SK-N-SH (cell line): ENCODE measurements around the gene LAMA1. TPM values are rescaled to one million over a fixed set of nuclear protein-coding genes. Genes with fewer than 3 reads are reported as not detected.

Experiments used
- CTCF ChIA-PET: fragments of 300-600, 350-600 bp; formaldehyde crosslinking; extraction: SDS; loops from one replicate; lab custom pipeline; 2021; lab: Yijun Ruan, JAX
- POLR2A ChIA-PET: fragments of 350-600 bp; sonication (Branson Sonifier 250); formaldehyde crosslinking; extraction: SDS; loops from one replicate; lab custom pipeline; 2020; ENCODE audit warnings: antibody characterized with exemption, inconsistent platforms; lab: Yijun Ruan, JAX
- DNase-seq: peaks from one replicate; pipeline ENCODE4 v3.0.0; 2012
- H2AFZ ChIP-seq: fragments of 200-600 bp; sonication (generic); 2 replicates; pipeline ENCODE4 v1.8.1; 2016; ENCODE audit warnings: antibody characterized with exemption, mild to moderate bottlenecking, low read depth
- H3F3A ChIP-seq: fragments of 200-600 bp; sonication (generic); replicated peaks from 2 replicates; pipeline ENCODE3; 2016; ENCODE audit warnings: antibody characterized with exemption, mild to moderate bottlenecking; ENCODE audit not compliant: insufficient read depth
- H3K27ac ChIP-seq, 2 experiments: fragments of 200-500 bp in 1 of 2; fragments of 200-600 bp in 1 of 2; sonication (Bioruptor generic) in 1 of 2; sonication (generic), shearing (Covaris generic) in 1 of 2; 2 replicates each; pipeline versions ENCODE4 v1.5.1 to v1.6.1; 2014 to 2016; ENCODE audit warnings: low read depth in 2 of 2, inconsistent platforms in 1 of 2, low read length in 1 of 2, mild to moderate bottlenecking in 1 of 2, mixed read lengths in 1 of 2
- H3K27me3 ChIP-seq: fragments of 200-600 bp; sonication (generic), shearing (Covaris generic); 2 replicates; pipeline ENCODE4 v1.6.1; 2016; ENCODE audit warnings: mixed run types; ENCODE audit not compliant: insufficient read depth
- H3K36me3 ChIP-seq, 2 experiments: fragments of 200-500 bp in 1 of 2; fragments of 200-600 bp in 1 of 2; sonication (Bioruptor generic) in 1 of 2; sonication (generic) in 1 of 2; replicated peaks in 1 of 2; 2 replicates each; pipeline versions ENCODE3 to v1.5.1; 2014 to 2016; ENCODE audit warnings: low read length in 1 of 2, mild to moderate bottlenecking in 1 of 2; ENCODE audit not compliant: insufficient read depth in 2 of 2, control insufficient read depth in 1 of 2
- H3K4me1 ChIP-seq, 2 experiments: fragments of 200-500 bp in 1 of 2; fragments of 200-600 bp in 1 of 2; sonication (Bioruptor generic) in 1 of 2; sonication (generic), shearing (Covaris generic) in 1 of 2; 2 replicates each; pipeline versions ENCODE4 v1.5.1 to v1.6.1; 2014 to 2016; ENCODE audit warnings: low read depth in 1 of 2, low read length in 1 of 2, mixed run types in 1 of 2; ENCODE audit not compliant: insufficient read depth in 2 of 2, control insufficient read depth in 1 of 2
- H3K4me2 ChIP-seq: fragments of 200-600 bp; sonication (generic), shearing (Covaris generic); 2 replicates; pipeline ENCODE4 v1.6.1; 2017; ENCODE audit warnings: mixed run types
- H3K4me3 ChIP-seq, 2 experiments: fragments of 200-500 bp in 1 of 2; fragments of 200-600 bp in 1 of 2; sonication (Bioruptor generic) in 1 of 2; sonication (generic), shearing (Covaris generic) in 1 of 2; 2 replicates each; pipeline versions ENCODE4 v1.5.1 to v1.8.1; 2014 to 2016; ENCODE audit warnings: low read depth in 2 of 2, inconsistent platforms in 1 of 2, low read length in 1 of 2, mild to moderate bottlenecking in 1 of 2, mixed read lengths in 1 of 2, moderate library complexity in 1 of 2
- H3K79me2 ChIP-seq: fragments of 200-600 bp; sonication (generic); 2 replicates; pipeline ENCODE4 v1.8.1; 2017; ENCODE audit warnings: mild to moderate bottlenecking; ENCODE audit not compliant: insufficient read depth
- H3K9ac ChIP-seq: fragments of 200-600 bp; sonication (generic); 2 replicates; pipeline ENCODE4 v1.6.1; 2017; ENCODE audit warnings: mixed run types
- H3K9me2 ChIP-seq: fragments of 200-600 bp; sonication (generic); 2 replicates; pipeline ENCODE4 v1.6.1; 2017; ENCODE audit warnings: mixed run types
- H3K9me3 ChIP-seq: fragments of 200-600 bp; sonication (generic); 2 replicates; pipeline ENCODE4 v1.6.1; 2017; ENCODE audit warnings: mixed run types, mild to moderate bottlenecking, moderate library complexity
- H4K20me1 ChIP-seq: fragments of 200-600 bp; sonication (generic); 2 replicates; pipeline ENCODE4 v1.6.1; 2017; ENCODE audit warnings: mild to moderate bottlenecking, mixed run types; ENCODE audit not compliant: insufficient read depth
- ELF1 ChIP-seq: IDR thresholded peaks from 2 replicates; pipeline ENCODE4 v1.4.0; 2012
- FOSL2 ChIP-seq: IDR thresholded peaks from 2 replicates; pipeline ENCODE4 v1.4.0; 2012; ENCODE audit warnings: low read depth, mild to moderate bottlenecking, moderate library complexity, borderline replicate concordance
- FOXJ3 ChIP-seq: sonication (generic); formaldehyde crosslinking; IDR thresholded peaks from 2 replicates; pipeline ENCODE4 v1.5.1; 2020; ENCODE audit warnings: mild to moderate bottlenecking, missing genetic modification reagents
- FOXM1 ChIP-seq: IDR thresholded peaks from 2 replicates; pipeline ENCODE4 v1.4.0; 2012; ENCODE audit warnings: low read depth, mild to moderate bottlenecking
- GATA2 ChIP-seq: sonication (generic); formaldehyde crosslinking; IDR thresholded peaks from 2 replicates; pipeline ENCODE4 v1.5.0; 2020; ENCODE audit warnings: mild to moderate bottlenecking, missing genetic modification reagents
- MEF2A ChIP-seq: IDR thresholded peaks from 2 replicates; pipeline ENCODE4 v1.4.0; 2012; ENCODE audit warnings: low read depth, borderline replicate concordance
- NFIC ChIP-seq: IDR thresholded peaks from 2 replicates; pipeline ENCODE4 v1.4.0; 2012; ENCODE audit warnings: borderline replicate concordance
- RCOR1 ChIP-seq: fragments of 150-350 bp; IDR thresholded peaks from 2 replicates; pipeline ENCODE4 v1.6.1; 2017; ENCODE audit warnings: antibody characterized with exemption, low read length
- RXRA ChIP-seq: IDR thresholded peaks from 2 replicates; pipeline ENCODE4 v1.4.0; 2012; ENCODE audit warnings: low read depth, mild to moderate bottlenecking, borderline replicate concordance
- SIN3A ChIP-seq: IDR thresholded peaks from 2 replicates; pipeline ENCODE4 v1.6.1; 2012; ENCODE audit warnings: low read depth, mild to moderate bottlenecking, low read length, moderate library complexity, borderline replicate concordance
- SMC3 ChIP-seq: IDR thresholded peaks from 2 replicates; pipeline ENCODE4 v1.6.1; 2012; ENCODE audit warnings: low read depth, low read length, improper control_type of control experiment
- TAF1 ChIP-seq: IDR thresholded peaks from 2 replicates; pipeline ENCODE4 v1.6.1; 2012; ENCODE audit warnings: low read depth, mild to moderate bottlenecking, low read length, moderate library complexity, borderline replicate concordance
- TEAD4 ChIP-seq: IDR thresholded peaks from 2 replicates; pipeline ENCODE4 v1.4.0; 2012; ENCODE audit warnings: mild to moderate bottlenecking, borderline replicate concordance; ENCODE audit not compliant: insufficient read depth
- YY1 ChIP-seq: IDR thresholded peaks from 2 replicates; pipeline ENCODE4 v1.4.0; 2012; ENCODE audit warnings: low read depth, mild to moderate bottlenecking
- ZBTB33 ChIP-seq: IDR thresholded peaks from 2 replicates; pipeline ENCODE4 v1.4.0; 2012; ENCODE audit warnings: low read depth, borderline replicate concordance
- WGBS: methylation state at CpG from one replicate; pipeline ENCODE4 v1.1.6; 2017; ENCODE audit warnings: low lambda C conversion rate; 5-methylcytosine and 5-hydroxymethylcytosine counted together
- polyA plus RNA-seq, 3 experiments: library from polyadenylated mRNA; depleted of rRNA; stranded (reverse); fragments of >200 nt; gene quantifications; 2 replicates each; pipeline ENCODE4 v1.2.3, GENCODE V29; 2012
- TF ChIP-seq, protein P1 (sequence below): IDR thresholded peaks from 2 replicates; pipeline ENCODE4; 2012
- TF ChIP-seq, protein P2 (sequence below): fragments of 150-350 bp; IDR thresholded peaks from 2 replicates; pipeline ENCODE4 v1.6.1; 2016; ENCODE audit warnings: mild to moderate bottlenecking, low read depth, low read length

LAMA1 gene
- polyA plus RNA-seq, 1 of the 3 experiments (the other 2 are of a cell fraction) = 0.07 TPM

GRCh38 chr18:7079231-7079630 is 38.4 kb downstream of the LAMA1 start:
- Histone ChIP-seq H3K9ac (no peak overlapping the region), H3K27me3 (no peaks in the 10 kb centered on the region), H4K20me1 (no peaks in the 10 kb centered on the region), H3K9me3 (no peaks in the 10 kb centered on the region), H3F3A (no peaks in the 10 kb centered on the region), H3K9me2 (no peaks in the 10 kb centered on the region), H3K4me2 (no peak overlapping the region), H3K36me3 (no peaks in the 10 kb centered on the region), H3K4me3 (no peak overlapping the region), H3K27ac (no peak overlapping the region), H2AFZ (no peak overlapping the region), H3K4me1 (no peaks in the 10 kb centered on the region), H3K79me2 (no peaks in the 10 kb centered on the region)
- ChIA-PET CTCF (no interaction called here), POLR2A (no interaction called here)
- no peak for DNase-seq
- TF ChIP-seq ELF1 (no peak), ZBTB33 (no peak), TAF1 (no peak), RCOR1 (no peak), MEF2A (no peak), RXRA (no peak), SIN3A (no peak), FOXJ3 (CRISPR knock-in tag) (no peak), TEAD4 (no peak), NFIC (no peak), GATA2 (CRISPR knock-in tag) (no peak), SMC3 (no peak), FOXM1 (no peak), FOSL2 (no peak), YY1 (no peak)
- TF ChIP-seq, protein P1, sequence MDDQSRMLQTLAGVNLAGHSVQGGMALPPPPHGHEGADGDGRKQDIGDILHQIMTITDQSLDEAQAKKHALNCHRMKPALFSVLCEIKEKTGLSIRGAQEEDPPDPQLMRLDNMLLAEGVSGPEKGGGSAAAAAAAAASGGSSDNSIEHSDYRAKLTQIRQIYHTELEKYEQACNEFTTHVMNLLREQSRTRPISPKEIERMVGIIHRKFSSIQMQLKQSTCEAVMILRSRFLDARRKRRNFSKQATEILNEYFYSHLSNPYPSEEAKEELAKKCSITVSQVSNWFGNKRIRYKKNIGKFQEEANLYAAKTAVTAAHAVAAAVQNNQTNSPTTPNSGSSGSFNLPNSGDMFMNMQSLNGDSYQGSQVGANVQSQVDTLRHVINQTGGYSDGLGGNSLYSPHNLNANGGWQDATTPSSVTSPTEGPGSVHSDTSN = no peak
- TF ChIP-seq, protein P2, sequence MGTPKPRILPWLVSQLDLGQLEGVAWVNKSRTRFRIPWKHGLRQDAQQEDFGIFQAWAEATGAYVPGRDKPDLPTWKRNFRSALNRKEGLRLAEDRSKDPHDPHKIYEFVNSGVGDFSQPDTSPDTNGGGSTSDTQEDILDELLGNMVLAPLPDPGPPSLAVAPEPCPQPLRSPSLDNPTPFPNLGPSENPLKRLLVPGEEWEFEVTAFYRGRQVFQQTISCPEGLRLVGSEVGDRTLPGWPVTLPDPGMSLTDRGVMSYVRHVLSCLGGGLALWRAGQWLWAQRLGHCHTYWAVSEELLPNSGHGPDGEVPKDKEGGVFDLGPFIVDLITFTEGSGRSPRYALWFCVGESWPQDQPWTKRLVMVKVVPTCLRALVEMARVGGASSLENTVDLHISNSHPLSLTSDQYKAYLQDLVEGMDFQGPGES = no peak
- WGBS = 68% methylated on average over 1 of the region's 1 CpG
